ENCODE measurements around the gene TMUB2.
"Not testable (repeated sequence)": the region's sequence is repeated elsewhere in the genome, so short reads cannot be mapped to it uniquely, and the experiment has no call there.

The TMUB2 gene

GRCh38 chr17:44217738-44218343, 31.1 kb downstream of the TMUB2 start:
- DNase-seq: peak in 1 of 56 donors; percentile 51

DNA sequence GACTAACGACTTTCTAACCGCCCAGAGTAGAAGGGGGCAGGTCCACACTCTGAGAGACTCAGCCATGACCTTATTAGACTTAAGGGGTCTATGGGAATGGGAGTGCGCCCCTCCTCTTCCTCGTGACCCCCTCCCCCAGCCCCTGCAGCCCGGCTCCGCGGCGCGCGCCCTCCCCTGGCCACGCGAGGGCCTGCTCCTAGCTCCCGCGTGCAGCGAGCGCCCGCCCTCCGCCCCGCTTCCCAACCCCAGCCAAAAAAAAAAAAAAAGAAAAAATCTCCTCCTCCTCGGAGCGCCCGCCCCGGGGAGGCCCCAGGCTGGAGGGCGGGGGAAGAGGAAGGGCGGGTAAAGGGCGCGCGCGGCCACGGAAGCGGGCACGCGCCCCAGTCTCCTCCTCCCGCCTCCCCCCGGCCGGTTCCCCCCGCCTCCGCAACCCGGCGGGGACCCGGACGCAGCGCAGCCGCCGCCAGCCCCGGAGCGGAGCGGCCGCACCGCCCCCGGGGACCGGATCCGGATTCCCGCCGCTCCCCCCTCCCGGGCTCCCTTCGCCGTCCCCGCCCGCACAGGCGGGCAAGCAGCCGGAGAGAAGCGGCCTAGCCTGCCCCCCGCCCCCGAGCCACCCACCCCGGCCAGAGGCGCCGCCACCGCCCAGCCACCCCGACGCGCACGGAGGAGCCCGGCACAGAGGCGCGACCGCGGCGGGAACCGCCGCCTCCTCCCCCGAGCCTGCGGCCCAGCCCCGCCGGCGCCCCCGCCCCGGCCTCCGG, 31.8 kb downstream of the TMUB2 start:
- DNase-seq: peak in 55 of 56 donors; percentile 29 to 93 (median 81)

GRCh38 chr17:44219108-44219615, 32.4 kb downstream of the TMUB2 start:
- peak in 32 of 56 donors; percentile 41 to 81 (median 60) for DNase-seq

DNA sequence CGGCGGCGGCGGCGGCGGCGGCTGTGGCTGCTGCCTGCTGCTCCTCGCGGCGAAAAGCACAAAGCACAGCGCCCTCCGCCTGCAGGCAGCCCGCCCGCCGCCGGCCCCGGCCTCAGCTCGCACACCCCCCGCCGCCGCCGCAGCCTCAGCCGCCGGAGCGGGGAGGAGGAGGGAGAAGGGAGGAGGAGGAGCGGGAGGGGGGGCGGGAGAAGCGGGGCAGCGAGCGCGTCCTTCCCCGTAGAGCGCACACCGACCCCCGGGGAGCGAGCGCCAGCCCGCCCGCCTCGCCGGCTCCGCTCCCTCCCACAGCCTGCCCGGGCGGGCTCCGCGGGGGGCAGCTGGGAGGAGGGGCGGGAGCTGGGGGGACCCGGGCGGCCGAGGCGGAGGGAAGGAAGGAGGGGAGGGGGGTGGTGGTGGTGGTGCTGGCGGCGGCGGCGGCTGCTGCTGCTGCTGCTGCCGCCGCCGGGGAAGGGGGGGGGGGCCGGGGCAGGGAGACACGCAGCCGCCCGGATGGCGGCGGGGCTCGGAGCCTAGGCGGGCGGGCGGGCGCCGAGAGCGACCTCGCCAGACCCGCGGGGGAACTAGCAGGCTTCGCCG, 32.9 kb downstream of the TMUB2 start, which contains the start of gene UBTF:
UBTF (minus strand) TSS at position 60 of the 597 bp plus-strand sequence. CDS start 1,446 bp downstream, outside the sequence.
- DNase-seq: peak in 52 of 56 donors; percentile 25 to 88 (median 71)

GRCh38 chr17:44220213-44221083, 33.7 kb downstream of the TMUB2 start:
- peak in 37 of 56 donors; percentile 17 to 84 (median 54) for DNase-seq

- DNase-seq: peak in 54 of 56 donors; percentile 29 to 87 (median 66)
Measured at GRCh38 chr17:44221084-44221861, 34.5 kb downstream of the TMUB2 start.

DNA sequence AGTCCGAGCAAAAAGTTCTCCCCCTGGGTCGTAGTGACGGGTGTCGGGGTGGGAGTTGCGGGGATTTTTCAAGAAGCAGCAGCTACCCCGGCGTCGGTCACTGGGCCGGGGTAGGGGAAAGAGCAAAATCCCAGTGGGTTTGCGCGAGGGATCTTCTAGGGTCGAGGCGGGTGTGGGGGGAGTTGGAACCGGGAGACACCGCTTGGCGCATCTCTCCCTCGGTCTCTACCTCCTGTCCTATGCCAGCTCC, 35.0 kb downstream of the TMUB2 start:
- DNase-seq: peak in 3 of 56 donors; percentile 64 to 81 (median 70)

DNA sequence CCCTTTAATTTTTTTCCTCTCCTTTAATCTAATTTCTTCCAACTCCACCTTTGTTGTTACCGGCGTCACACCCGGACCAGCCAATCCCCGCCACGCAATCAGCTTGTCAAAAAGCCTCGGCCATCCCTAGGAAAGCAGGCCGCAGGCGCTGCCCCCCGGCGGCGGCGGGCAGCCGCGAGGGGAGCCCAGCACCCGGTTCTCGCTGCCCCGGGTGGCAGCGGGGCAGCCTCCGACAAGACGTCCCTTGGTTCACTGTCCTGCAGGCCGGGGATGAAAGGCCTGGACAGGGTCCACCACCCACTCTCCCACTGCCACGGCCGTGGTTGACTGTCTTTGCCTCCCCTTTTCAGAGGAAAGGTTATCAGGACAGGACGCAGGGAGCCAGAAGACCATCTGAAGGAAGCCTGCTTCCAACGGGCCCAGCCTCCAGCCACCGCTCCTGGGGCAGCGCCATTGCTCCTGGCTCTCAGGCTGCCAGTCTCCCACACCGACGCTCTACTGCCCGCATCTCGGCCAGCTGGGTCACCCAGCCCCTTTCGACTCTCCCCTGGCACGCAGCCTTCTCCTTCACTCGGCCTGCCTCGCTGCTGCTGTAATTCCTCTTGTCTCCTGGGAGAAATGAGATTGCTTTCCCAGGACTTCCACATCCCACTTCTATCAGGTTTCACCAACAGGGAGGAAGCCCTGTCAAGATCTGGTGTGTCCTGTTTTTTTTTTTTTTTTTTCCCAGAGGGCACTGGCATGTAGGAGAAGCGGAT, 35.5 kb downstream of the TMUB2 start:
- peak in 55 of 56 donors; percentile 39 to 91 (median 77) for DNase-seq

DNA sequence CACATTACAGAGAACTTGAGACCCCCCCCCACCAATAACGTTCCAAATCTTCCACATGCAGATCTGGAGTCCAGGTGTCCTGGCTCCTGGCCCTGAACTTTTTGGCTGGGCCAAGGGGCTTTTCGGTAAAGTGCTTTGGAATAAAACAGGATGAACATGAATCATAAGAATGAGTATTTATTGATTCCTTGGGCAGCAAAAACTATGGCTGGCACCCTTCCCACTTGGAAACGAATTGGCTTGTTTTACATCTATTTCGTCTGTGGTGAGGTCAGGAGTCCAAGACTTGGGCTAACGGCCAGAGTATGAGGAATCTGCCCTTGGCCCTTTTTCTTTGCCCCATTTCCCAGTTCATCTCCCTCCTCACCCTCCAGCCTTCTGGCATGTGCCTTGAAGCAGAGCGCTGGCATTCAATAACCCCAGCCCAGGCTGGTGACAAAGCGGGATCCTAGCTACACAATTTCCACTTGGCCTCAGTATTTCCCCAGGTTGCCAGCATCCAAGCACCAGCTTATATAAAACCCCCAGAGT, 36.8 kb downstream of the TMUB2 start:
- peak in 16 of 56 donors; percentile 5 to 60 (median 22) for DNase-seq

DNA sequence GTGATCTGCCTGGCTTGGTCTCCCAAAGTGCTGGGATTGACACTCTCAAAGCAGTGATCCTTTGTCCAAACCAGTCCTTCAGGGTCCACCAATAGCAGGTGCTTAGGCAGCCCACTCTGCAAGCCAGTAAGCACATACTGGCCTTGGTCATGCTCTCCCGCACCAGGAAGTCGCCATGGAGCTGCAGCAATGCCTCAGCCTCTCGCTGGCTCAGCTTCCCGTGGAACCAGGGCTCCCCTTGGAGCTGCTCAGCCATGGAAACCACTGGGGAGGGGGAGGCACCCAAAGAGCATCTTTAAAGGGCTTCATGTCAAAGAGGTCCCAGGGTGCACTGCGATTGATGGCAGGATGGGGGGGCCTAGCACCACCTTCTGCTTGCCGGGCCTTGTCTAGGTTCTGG, 42.3 kb downstream of the TMUB2 start:
- no peak for DNase-seq

- no peak for DNase-seq
Measured at GRCh38 chr17:44230140-44230539, 43.4 kb downstream of the TMUB2 start.

GRCh38 chr17:44232061-44232460, 45.3 kb downstream of the TMUB2 start:
- no peak for DNase-seq

- DNase-seq: no peak
Measured at GRCh38 chr17:44233582-44233981, 46.8 kb downstream of the TMUB2 start.

DNA sequence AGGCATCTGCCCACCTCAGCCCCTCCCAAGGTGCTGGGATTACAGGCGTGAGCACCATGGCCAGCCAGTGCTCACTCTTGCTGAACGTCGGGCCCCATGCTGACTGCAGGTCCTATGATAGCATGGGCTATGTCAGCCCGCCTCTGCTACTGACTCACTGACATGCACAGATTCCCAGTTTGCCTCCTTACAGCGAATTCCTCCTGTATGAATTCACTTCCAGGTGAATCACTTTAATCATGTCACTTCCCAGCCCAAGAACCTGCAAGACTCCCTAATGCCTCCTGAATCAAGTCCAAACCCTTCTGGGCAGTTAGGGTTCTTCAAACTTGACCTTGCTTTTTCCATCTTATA, 48.8 kb downstream of the TMUB2 start:
- DNase-seq: no peak

DNA sequence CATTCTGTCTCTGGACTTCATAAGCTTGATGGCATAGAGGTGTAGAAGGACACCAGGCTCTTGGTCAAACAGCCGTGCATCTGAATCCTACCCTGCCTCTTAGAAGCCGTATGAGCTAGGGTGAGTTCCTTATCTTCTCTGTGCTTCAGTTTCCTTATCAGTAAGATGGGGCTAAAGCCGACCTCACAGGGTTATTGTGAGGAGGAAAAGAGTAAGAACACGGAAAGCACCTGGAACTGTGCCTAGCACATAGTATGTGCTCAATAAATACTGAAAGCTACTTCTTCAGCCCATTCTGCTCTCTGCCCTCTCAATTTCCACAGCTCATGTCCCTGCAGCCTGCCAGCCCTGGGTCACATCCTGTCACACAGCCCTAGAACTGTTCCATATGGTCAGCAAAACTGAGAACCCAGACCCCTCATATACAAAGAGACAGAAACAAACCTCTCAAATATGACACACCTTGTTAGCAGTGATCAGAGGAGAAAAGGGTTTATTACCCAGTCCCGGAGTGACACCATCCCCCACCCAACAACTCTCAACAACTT, 49.7 kb downstream of the TMUB2 start:
- no peak for DNase-seq

- DNase-seq: not testable (repeated sequence)
Measured at GRCh38 chr17:44237886-44238285, 51.1 kb downstream of the TMUB2 start.

- peak in 1 of 56 donors; percentile 5 for DNase-seq
Measured at GRCh38 chr17:44241106-44241624, 54.4 kb downstream of the TMUB2 start.

Data from nucleus accumbens (tissue), 56 donors.